GM18520 (cell line): Measurements from ENCODE around the gene AATK.
"Not testable (repeated sequence)": the region's sequence is repeated elsewhere in the genome, so short reads cannot be mapped to it uniquely, and the experiment has no call there.

Source experiments
- ATAC-seq: cut with Tn5 transposase; IDR thresholded peaks from one replicate; pipeline ENCODE4 v1.9.1; 2021; ENCODE audit not compliant: unreplicated experiment

AATK gene

DNA sequence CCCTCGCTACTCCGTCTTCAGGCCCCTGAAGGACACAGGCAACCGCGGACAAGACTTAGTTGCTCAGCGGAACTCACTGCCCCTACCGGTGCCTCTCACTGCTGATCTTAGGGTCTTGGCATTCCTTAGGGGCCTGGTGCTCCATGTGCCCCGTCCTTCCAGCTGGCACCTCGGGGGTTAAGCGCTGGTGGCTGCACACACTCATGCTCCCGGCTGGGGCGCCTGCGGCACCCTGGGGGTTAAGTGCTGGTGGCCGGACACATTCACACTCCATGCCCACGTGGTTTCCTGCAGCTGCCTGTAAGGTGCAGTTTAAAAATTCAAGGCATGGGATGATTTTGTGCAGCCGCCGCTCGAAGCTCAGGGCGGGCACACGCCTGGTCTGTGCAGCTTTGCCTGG lies 86.0 kb downstream of the AATK start:
- ATAC-seq: no peak

DNA sequence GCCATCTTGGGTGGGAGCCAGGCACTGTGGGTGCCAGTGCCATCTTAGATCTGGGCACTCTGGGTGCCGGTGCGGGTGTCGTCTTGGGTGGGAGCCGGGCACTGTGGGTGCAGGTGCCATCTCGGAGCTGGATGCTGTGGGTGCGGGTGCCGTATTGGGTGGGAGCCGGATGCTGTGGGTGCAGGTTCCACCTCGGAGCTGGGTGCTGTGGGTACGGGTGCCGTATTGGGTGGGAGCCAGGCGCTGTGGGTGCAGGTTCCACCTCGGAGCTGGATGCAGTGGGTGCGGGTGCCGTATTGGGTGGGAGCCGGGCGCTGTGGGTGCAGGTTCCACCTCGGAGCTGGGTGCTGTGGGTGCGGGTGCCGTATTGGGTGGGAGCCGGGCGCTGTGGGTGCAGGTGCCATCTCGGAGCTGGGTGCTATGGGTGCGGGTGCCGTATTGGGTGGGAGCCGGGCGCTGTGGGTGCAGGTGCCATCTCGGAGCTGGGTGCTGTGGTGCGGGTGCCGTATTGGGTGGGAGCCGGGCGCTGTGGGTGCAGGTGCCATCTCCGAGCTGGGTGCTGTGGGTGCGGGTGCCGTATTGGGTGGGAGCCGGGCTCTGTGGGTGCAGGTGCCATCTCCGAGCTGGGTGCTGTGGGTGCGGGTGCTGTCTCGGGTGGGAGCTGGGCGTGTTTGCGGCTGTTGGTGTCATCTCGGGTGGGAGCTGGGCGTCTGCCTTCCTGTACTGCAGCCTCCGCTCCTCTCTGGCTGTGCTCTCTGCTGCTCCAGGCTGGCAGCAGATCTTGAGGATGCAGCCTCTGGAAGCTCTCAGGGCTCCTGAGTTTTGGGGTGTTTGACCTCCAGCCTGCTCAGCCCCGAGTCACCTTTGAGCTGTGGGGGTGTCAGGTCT lies 87.8 kb downstream of the AATK start:
- not testable (repeated sequence) for ATAC-seq

DNA sequence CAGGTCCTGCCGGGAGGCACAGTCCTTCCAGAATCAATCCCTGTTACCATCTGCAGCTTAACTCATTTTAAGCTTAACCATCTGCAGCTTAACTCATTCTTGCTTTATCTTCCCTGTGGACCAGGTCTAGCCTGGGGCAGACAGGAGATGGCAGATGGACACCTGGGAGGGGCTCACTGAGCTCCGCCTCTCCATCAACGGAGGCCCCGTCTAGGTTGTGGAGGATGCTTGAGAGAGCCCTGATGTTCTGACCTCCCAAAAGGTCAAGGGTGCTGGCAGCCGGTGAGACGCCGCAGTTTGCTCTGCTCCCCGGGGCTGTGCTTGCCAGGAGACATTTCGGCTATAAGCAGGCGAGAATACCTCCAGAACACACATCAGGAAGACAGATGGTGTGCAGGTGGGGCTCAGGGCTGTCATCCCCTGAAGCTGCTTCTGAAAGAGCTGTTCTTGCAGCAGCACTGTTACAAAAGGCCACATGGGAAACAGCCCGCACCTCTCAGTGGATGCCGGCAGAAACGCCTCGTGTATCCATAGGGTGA lies 89.8 kb downstream of the AATK start:
- ATAC-seq: no peak

DNA sequence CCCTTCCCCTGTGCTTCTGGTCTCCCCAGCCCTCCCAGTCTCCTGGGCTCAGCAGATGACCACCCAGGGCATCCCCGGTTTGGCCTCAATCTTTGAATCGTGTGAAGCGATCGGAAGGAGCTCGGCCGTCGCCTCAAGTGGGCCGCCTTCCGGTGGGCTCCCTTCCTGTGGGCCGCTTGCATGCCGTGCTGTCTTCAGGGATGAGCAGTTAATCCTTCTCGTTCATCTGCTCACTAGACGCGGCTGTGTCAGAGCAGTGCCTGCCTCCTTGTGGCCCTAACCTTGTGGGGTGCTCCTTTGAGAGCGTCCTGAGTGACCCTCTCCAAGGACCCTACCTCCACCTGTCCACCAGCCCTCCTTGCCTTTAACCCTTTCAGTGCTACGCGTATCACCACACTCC lies 90.7 kb downstream of the AATK start:
- no peak for ATAC-seq

DNA sequence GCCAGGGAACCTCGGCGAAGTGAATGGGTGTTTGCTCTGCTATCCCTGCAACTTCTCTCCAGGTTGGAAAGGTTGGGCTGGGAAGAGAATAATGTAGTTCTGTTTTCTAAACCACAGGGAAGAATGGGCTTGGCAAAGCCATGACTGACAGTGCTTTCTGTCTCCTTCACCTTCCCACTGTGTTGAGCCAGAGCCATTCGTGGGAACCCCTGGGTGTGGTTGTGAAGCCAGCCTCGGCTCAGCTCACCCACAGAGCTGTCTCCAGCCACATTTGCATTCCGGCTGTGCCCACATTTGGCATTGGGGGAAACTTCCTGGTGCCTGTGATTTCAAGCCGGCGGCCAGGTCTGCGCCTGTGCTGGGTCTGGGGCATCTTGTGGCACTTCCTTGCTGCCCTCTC lies 91.1 kb downstream of the AATK start:
- no peak for ATAC-seq

DNA sequence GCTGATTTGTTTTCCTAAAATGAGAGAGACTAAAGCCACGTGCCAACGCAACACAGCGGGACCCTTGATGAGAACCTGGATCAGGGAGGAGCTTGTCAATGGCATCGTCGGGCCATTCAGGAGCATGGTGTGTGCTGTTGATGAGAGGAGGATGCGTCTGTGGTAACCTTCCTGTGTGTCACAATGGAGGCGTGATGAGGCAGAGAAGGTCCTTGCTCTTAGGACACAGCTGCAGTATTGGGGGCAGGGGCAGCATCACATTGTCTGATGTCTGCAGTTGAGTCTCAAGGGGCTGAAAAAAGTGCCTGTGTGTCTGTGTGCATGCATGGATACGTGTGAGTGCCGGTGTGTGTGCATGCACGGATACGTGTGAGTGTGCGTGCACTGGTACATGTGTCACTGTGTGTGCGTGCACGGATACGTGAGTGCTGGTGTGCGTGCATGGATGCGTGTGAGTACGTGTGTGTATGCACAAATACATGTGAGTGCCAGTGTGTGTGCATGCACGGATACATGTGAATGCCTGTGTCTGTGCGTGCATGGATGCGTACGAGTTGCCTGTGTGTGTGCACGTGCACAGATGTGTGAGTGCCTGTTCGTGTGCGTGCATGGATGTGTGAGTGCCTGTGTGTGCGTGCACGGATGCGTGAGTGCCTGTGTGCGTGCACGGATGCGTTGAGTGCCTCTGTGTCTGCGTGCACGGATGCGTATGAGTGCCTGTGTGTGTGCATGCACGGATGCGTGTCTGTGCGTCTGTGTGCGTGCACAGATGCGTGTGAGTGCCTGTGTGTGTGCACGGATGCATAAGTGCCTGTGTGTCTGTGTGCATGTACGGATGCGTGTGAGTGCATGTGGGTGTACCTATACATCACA lies 91.8 kb downstream of the AATK start:
- no peak for ATAC-seq

DNA sequence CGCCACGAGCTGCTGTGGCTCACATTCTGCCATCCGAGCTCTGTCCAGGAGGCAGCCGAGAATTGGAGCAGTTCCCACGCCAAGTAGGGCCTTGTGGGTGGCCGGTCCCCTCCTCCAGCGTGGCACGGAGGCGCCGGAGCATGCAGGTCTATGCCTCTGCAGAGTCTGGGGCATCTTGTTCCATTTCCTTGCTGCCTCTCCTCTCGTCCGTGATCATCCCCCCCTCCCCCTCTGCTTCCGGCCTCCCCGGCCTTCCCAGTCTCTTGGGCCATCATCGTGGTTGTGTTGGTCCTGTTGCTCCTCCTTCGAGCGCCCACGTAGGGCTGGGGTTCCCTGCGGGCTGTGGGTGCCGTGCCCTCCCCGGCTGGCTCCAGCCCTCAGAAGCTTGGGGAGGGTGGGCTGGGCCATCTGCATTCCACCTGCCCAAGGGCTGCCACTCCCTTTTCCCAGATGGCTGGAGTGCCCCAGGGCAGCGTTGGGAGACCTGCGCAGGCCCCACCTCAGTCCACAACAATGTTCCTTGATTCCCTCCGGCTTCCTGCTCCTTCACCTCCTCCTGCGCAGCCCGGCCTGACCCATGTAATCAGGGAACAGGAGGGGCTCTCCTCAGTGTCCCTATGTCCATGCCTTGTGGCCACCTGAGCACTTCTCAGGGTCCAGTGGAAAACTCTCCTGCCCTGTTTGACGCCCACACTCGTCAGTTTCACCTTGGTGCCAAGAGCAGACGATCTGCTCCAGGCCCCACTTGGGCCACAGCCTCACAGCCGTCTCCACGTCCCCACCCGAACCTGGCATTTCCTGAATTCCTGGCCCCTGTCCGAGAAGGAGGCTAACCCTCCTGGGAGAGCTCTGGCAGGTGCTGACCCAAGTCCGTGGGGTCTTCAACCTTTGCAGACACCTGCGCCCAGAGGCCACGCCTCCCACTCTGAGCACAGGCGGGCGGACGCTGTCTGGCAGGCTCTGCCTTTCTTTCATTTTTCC lies 94.0 kb downstream of the AATK start:
- ATAC-seq: no peak

DNA sequence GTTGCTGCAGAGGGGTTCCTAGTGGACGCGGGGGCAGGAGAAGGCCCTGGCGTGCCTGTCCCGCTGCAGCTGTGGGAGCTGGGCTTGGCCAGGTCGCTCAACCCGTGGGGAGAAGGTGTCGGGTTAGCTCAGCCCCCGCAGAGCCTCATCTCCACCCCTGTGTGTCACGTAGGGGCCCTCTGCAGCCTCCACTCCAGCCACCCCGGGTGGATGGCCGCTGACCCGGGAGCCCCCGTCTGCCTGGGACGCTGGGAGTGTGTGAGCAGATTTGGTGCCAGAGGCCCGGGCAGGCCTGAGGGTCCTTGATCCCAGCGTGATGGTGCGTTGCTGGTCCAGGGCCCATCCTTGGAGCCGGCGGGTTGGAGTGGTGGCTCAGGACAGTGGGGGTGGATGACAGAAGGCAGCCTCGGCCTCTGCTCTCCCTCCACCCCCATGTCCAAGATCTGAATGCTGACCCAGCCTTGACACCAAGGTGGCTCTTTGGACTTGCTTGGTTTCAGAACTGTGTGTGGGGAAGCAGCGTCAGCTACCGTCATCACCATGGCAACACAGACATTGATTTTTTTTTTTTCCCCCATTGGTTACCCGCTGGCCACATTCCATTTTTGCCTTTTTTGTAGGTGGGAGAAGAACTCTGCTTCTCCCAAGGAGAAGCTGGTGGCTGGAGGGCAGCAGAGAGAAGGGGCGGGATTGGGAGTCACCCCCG lies 95.3 kb downstream of the AATK start:
- no peak for ATAC-seq

DNA sequence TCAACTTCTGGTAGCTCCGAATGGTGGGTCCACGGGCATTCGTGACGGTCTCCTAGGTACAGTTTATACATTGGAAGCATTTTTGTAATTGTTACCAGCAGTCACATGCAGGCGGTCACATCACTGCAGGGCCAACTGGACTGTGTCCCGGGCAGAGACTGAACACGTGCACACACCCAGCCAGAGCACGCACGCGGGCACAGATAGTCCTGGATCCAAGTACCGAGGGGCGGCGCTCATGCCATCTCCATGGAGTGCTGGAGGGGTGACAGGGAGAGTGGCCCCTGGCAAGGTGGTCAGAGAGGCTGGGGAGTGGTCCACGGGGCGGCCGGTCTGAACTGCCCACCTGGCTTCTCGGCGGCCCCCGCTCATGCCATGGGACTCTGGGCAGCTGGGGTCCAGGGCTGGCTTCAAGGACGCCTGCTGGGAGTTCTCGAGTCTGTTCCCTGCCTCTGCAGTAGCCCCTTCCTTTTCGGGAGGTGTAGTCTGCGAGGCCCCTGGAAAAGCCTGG lies 96.8 kb downstream of the AATK start:
- ATAC-seq: no peak

DNA sequence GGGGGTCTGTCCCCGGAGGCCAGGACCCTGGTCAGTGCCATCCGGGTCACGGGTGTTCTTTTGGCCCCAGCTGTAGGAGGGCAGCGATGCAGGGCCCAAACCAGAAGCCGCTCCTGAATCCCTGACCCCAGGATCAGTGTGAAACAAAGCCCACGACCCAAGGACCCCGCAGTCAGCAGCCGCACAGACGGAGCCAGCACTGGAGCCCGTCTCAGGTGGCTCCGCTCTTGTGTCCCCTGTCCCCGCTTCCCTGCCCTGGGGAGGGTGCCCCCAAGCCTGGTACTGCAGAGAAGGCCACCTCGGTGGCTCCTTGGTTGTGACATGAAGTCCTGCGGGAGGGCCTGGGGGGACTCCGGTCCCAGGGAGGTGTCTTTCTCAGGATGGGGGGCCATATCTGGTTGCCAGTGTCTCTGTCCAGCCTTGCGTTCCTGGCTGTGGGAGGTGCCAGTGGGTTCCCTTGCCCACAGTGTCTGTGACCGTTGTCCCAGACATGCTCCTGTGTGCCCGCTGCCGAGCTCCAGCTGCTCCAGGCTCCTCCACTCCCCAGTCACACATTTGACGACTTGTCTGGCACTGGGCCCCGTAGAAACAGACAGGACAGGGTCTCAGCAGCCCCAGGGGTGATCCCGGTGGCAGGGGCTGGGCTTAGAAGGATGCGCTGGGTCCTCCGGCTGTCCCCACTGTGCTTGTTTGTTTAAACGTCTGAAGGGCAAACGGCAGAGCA lies 97.4 kb downstream of the AATK start:
- no peak for ATAC-seq

DNA sequence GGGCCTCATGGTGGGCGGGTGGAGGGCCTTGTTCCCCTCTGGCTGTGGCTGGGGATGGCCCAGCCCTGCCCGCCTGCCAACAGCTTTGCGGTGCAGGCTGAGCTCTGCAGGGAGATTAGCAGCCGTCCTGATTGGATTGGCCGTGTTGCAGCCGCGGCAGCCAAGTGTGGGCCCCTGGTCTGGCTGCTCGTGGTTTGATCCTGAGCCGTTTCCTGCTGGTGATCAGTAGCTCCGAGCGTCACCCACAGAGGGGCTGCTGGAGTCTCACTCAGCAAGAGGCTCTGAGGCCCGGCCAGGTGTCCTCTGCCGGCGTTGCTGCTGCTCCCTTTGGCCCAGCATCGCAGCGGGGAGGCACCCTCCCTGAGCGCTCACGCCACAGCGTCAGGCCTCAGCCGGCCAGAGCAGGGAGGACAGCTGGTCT lies 98.6 kb downstream of the AATK start:
- no peak for ATAC-seq
